Lower leg skin (tissue), 4 donors: ENCODE data around the gene ZBTB17. TPM values are rescaled to one million over a fixed set of nuclear protein-coding genes. Genes with fewer than 3 reads are reported as not detected.
A peak's percentile ranks its signal among the peaks of the same experiment; 100 is the strongest.

Experiments
- DNase-seq, 2 donors: peaks; one replicate each; pipeline ENCODE4 v3.0.0-alpha.2; 2019; ENCODE audit warnings: low spot score in 2 of 2
- H3K4me3 ChIP-seq: fragments of 200-600 bp; sonication (generic); 2 replicates; pipeline ENCODE4 v1.5.1; 2017; ENCODE audit warnings: mild to moderate bottlenecking, low read depth; ENCODE audit not compliant: poor library complexity, severe bottlenecking
- POLR2A ChIP-seq, 2 donors: fragments of 450-650 bp; IDR thresholded peaks; one replicate each; pipeline ENCODE4 v1.6.1; 2016 to 2017; ENCODE audit warnings: antibody characterized with exemption in 2 of 2, mild to moderate bottlenecking in 1 of 2, moderate library complexity in 1 of 2
- WGBS, 2 donors: methylation state at CpG; one replicate each; pipeline ENCODE4 v1.1.5; 2018; 5-methylcytosine and 5-hydroxymethylcytosine counted together
- intact Hi-C: fragments of 100-400 bp; cut with DNase I; formaldehyde crosslinking; loops from one replicate; pipeline ENCODE4 v1.15.0; 2023; ENCODE audit warnings: low total_unique reads
- total RNA-seq, 4 donors: library from RNA; depleted of rRNA; stranded (reverse); fragments of >200 nt; gene quantifications; one replicate each; pipeline ENCODE4 v1.1.0, GENCODE V29; 2016
- TF ChIP-seq, protein P1 (sequence below), 3 donors: fragments of 450-650 bp; IDR thresholded peaks; one replicate each; pipeline ENCODE4 v1.5.1; 2016; ENCODE audit warnings: antibody characterized with exemption in 3 of 3, mild to moderate bottlenecking in 3 of 3, moderate library complexity in 2 of 3

ZBTB17 gene
- total RNA-seq, 4 donors from 2014 or later = 25.9 to 42.4 (median 29.3) TPM

DNA sequence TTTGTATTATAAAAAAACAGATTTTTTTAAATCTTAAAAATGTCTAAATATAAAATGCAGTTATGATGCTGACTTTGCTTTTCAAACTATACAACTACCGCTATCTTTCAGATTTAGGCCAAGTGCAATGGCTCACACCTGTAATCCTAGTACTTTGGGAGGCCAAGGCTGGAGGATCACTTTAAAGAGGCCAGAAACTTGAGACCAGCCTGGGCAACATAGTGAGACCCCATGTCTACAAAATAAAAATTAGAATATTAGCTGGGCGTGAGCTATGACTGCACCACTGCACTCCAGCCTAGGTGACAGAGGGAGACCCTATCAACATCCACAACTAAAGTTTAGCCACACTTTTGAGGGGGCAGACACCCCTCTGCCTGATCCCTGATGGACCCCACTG lies 20.3 kb downstream of the ZBTB17 start:
- no peak for DNase-seq
- intact Hi-C loops = no loop called here
- WGBS, 2 donors = 98 to 99% methylated on average over 2 of the region's 2 CpGs
- no peak for TF ChIP-seq POLR2A (IDR thresholded peaks at IDR 0.05)
- TF ChIP-seq, protein P1, sequence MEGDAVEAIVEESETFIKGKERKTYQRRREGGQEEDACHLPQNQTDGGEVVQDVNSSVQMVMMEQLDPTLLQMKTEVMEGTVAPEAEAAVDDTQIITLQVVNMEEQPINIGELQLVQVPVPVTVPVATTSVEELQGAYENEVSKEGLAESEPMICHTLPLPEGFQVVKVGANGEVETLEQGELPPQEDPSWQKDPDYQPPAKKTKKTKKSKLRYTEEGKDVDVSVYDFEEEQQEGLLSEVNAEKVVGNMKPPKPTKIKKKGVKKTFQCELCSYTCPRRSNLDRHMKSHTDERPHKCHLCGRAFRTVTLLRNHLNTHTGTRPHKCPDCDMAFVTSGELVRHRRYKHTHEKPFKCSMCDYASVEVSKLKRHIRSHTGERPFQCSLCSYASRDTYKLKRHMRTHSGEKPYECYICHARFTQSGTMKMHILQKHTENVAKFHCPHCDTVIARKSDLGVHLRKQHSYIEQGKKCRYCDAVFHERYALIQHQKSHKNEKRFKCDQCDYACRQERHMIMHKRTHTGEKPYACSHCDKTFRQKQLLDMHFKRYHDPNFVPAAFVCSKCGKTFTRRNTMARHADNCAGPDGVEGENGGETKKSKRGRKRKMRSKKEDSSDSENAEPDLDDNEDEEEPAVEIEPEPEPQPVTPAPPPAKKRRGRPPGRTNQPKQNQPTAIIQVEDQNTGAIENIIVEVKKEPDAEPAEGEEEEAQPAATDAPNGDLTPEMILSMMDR (IDR thresholded peaks at IDR 0.05) = no peak
- no peak overlapping the region for H3K4me3 ChIP-seq

DNA sequence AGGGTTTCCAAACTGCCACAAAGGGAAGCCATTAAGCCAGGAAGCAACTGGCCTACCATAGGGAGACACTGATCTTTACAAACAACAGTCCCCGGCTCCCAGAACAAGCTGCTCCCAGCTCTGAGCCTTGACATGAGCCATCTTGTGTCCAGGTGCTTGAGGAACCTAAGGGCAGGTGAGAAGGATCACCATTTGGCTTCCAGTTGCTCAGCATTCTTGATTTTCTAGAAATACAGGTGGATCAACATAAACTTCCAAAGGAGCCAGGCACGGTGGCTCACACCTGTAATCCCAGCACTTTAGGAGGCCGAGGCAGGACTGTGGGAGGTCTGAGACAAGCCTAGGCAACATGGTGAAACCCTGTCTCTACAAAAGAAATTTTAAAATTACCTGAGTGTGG lies 21.6 kb downstream of the ZBTB17 start:
- 59 to 60% methylated on average over 3 of the region's 3 CpGs for WGBS, 2 donors
- no peak overlapping the region for H3K4me3 ChIP-seq
- DNase-seq = peak in 1 of 2 donors; percentile 61
- TF ChIP-seq, protein P1 (IDR thresholded peaks at IDR 0.05) = no peak
- TF ChIP-seq POLR2A (IDR thresholded peaks at IDR 0.05) = no peak
- intact Hi-C loops = no loop called here

DNA sequence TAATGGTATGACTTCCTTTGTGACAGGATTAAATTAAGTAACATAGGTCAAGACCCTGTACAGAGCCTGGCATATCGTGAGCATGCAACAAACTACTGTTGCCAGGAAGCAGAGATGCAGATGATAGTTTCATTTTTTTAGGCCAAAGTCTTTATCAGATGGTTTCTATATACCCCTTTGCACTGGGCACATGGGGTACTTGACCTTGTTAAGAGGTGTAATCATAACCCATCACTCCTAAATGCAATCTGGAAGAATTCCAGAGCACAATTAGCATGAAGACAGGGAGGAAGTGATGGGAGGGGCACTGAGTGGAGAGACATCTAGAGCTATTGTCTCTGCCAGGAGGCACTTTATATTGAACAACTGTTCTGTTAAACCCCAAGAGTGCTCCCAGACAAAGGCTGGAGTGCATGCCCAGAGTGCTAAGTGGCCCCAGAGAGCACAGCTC lies 22.1 kb downstream of the ZBTB17 start:
- DNase-seq = peak in 1 of 2 donors; percentile 18
- intact Hi-C loops = no loop called here
- no peak overlapping the region for H3K4me3 ChIP-seq
- TF ChIP-seq POLR2A (IDR thresholded peaks at IDR 0.05) = no peak
- TF ChIP-seq, protein P1 (IDR thresholded peaks at IDR 0.05) = no peak
- WGBS, 2 donors = 10 to 31% methylated on average over 1 of the region's 1 CpG

DNA sequence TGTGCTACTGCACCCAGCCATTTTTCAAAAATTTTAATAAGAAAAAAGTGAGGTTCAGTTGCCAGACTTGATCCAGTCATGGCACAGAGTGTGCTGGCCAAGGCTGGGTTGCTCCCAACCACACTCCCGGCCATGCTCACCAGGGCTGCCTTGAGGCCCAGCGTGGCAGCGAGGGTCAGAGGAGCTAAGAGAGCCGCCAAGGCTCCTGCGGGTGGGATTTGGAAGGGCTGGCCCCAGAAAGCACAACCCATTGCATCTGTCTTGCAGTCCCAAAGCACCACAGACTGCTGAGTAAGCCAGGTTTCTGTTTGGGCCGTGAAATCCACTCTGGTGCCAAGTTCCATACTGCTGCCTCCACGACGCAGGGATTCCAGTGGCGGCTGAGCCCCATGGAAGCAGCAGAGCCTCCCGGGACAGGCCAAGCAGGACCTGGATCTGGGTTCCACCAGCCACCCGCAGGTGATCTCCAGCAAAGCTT lies 22.6 kb downstream of the ZBTB17 start:
- peak in 1 of 2 donors; percentile 83 for DNase-seq
- no peak overlapping the region for H3K4me3 ChIP-seq
- intact Hi-C loops = no loop called here
- 39 to 47% methylated on average over 11 of the region's 11 CpGs for WGBS, 2 donors
- TF ChIP-seq, protein P1 (IDR thresholded peaks at IDR 0.05) = no peak
- no peak for TF ChIP-seq POLR2A (IDR thresholded peaks at IDR 0.05)

DNA sequence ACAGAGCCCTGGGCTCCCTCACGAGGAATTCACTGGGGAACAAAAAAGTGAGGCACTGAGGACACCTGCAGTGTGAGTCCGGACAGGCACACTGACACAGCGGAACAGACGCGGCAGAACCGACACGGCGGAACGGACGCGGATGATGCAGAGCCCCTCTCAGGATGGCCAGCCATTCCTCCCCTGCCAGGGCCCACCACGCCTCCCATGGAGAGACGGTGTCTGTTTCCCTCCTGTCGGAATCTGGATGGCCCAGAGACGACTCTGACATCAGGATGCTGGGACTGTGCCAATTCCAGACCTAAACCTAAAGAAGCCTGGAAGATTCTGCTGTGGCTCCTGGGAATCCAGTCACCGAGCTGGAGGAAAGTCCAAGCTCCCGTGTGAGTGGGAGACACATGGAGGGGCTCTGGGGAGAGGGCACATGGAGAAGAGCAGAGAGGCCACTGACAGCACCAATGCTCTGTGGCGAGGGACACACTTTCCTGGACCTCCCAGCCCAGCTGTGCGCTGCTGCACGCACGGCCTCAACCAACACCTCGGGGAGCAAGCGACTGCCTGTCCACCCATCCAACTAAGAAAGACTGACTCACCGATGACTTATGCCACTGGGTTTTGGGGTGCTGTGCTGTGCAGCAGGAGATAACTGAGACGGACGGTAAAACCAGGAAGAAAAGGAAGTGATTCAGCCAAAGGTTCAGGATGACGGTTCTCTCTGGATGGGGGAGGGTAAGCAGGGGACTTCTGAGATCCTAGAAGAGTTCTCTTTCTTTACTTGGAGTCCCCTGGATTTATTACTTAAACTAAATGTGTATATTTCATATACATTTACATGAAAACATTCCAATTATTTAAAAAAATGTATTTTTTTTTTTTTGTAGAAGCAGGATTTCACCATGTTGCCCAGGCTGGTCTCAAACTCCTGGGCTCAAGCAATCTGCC lies 23.3 kb downstream of the ZBTB17 start:
- intact Hi-C loops = no loop called here
- peak in 1 of 2 donors; percentile 81 for DNase-seq
- no peak for TF ChIP-seq POLR2A (IDR thresholded peaks at IDR 0.05)
- TF ChIP-seq, protein P1 (IDR thresholded peaks at IDR 0.05) = no peak
- no peak overlapping the region for H3K4me3 ChIP-seq
- WGBS, 2 donors = 67 to 69% methylated on average over 26 to 27 of the region's 27 CpGs
